HepG2 (cell line): ENCODE results near the gene SSH3. TPM values are rescaled to one million over a fixed set of nuclear protein-coding genes. Genes with fewer than 3 reads are reported as not detected.

Experiments used
- ATAC-seq: fragments of 200-7000 bp; cut with Tn5 transposase; 3 replicates; pipeline ENCODE4 v1.9.1; 2020; ENCODE audit warnings: mild to moderate bottlenecking, moderate library complexity
- BruUV-seq: library from RNA; stranded (reverse); fragments of 400-500 nt; replicated peaks from 2 replicates; lab custom pipeline; 2021; lab: Mats Ljungman, UMichigan
- CTCF ChIA-PET: fragments of 300-600 bp; formaldehyde crosslinking; extraction: SDS; loops from one replicate; lab custom pipeline; 2021; ENCODE audit warnings: low total read pairs, inconsistent platforms, low intra/inter-chr PET ratio; lab: Yijun Ruan, JAX
- POLR2A ChIA-PET: fragments of 350-600 bp; sonication (Branson Sonifier 250); formaldehyde crosslinking; loops from one replicate; lab custom pipeline; 2020; ENCODE audit warnings: antibody characterized with exemption, inconsistent platforms; lab: Yijun Ruan, JAX
- DNase-seq: peaks from one replicate; pipeline ENCODE4 v3.0.0-alpha.2; 2015; ENCODE audit warnings: low spot score
- FAIRE-seq: peaks from 3 replicates; lab custom pipeline; 2011; peaks lifted over from hg19 to GRCh38; lab: Jason Lieb, UNC
- H2AFZ ChIP-seq: one replicate; pipeline ENCODE4 v1.6.1; 2011; ENCODE audit warnings: low read length, inconsistent platforms
- H3K27ac ChIP-seq: fragments of 300-600 bp; 3 replicates; pipeline ENCODE4 v1.8.0; 2011; ENCODE audit warnings: mixed run types, mild to moderate bottlenecking, mixed read lengths, low read length, inconsistent platforms; ENCODE audit not compliant: insufficient read depth; ENCODE audit errors: extremely low read length
- H3K27me3 ChIP-seq, 2 experiments: fragments of 200-600 bp in 1 of 2; 2 replicates in 1 of 2; 3 replicates in 1 of 2; pipeline versions ENCODE4 v1.6.0 to v1.8.0; 2011; ENCODE audit warnings: low read length in 2 of 2, mild to moderate bottlenecking in 2 of 2, moderate library complexity in 2 of 2, inconsistent platforms in 1 of 2; ENCODE audit not compliant: insufficient read depth in 2 of 2, control insufficient read depth in 1 of 2
- H3K36me3 ChIP-seq, 2 experiments: fragments of 200-600 bp in 1 of 2; replicated peaks in 1 of 2; 2 replicates in 1 of 2; 3 replicates in 1 of 2; pipeline versions ENCODE4 v1.5.1 to v1.8.0; 2011; ENCODE audit warnings: low read length in 2 of 2, inconsistent platforms in 1 of 2; ENCODE audit not compliant: insufficient read depth in 2 of 2, control insufficient read depth in 1 of 2
- H3K4me1 ChIP-seq: 2 replicates; pipeline ENCODE4 v1.5.1; 2012; ENCODE audit warnings: low read length, inconsistent platforms; ENCODE audit not compliant: insufficient read depth
- H3K4me2 ChIP-seq: 2 replicates; pipeline ENCODE4 v1.6.0; 2011; ENCODE audit warnings: low read depth, low read length, inconsistent platforms
- H3K4me3 ChIP-seq, 3 experiments: fragments of 200-600 bp in 1 of 3; sonication (generic), shearing (Covaris generic) in 1 of 3; replicated peaks in 1 of 3; 2 replicates each; pipeline ENCODE4 v1.5.1; 2011 to 2016; ENCODE audit warnings: low read length in 3 of 3, inconsistent platforms in 2 of 3, low read depth in 2 of 3, mild to moderate bottlenecking in 2 of 3, control low read depth in 1 of 3, mixed read lengths in 1 of 3; ENCODE audit not compliant: insufficient read depth in 1 of 3
- H3K79me2 ChIP-seq: one replicate; pipeline ENCODE4 v1.6.1; 2011; ENCODE audit warnings: low read length, inconsistent platforms; ENCODE audit not compliant: insufficient read depth
- H3K9ac ChIP-seq: 2 replicates; pipeline ENCODE4 v1.6.0; 2011; ENCODE audit warnings: mild to moderate bottlenecking, low read depth, low read length, inconsistent platforms; ENCODE audit not compliant: insufficient read depth
- H3K9me3 ChIP-seq: 2 replicates; pipeline ENCODE4 v1.5.1; 2012; ENCODE audit warnings: mild to moderate bottlenecking, low read length
- H4K20me1 ChIP-seq: 2 replicates; pipeline ENCODE4 v1.6.0; 2011; ENCODE audit warnings: inconsistent platforms, mild to moderate bottlenecking, low read length, moderate library complexity; ENCODE audit not compliant: insufficient read depth
- CENPX ChIP-seq: sonication (generic); formaldehyde crosslinking; IDR thresholded peaks from 2 replicates; pipeline ENCODE4 v1.9.0; 2021; ENCODE audit warnings: mild to moderate bottlenecking, missing genetic modification reagents, moderate library complexity
- GPN1 ChIP-seq: sonication (generic); formaldehyde crosslinking; IDR thresholded peaks from 2 replicates; pipeline ENCODE4 v1.5.1; 2020; ENCODE audit warnings: missing genetic modification reagents, borderline replicate concordance
- HNF4A ChIP-seq: sonication (generic); formaldehyde crosslinking; IDR thresholded peaks from 2 replicates; pipeline ENCODE4 v1.4.0; 2020; ENCODE audit warnings: missing genetic modification reagents
- LCORL ChIP-seq, 2 experiments: fragments of 450-650 bp in 1 of 2; sonication (generic) in 1 of 2; formaldehyde crosslinking in 1 of 2; IDR thresholded peaks; 2 replicates each; pipeline versions ENCODE4 v1.5.0 to v1.6.1; 2017 to 2020; ENCODE audit warnings: antibody characterized with exemption in 1 of 2, missing genetic modification reagents in 1 of 2
- MNT ChIP-seq: fragments of 450-650 bp; IDR thresholded peaks from 2 replicates; pipeline ENCODE4 v1.6.1; 2016
- RXRA ChIP-seq: sonication (generic); formaldehyde crosslinking; IDR thresholded peaks from 2 replicates; pipeline ENCODE4 v1.5.1; 2020; ENCODE audit warnings: missing genetic modification reagents
- SRY ChIP-seq: sonication (generic); formaldehyde crosslinking; IDR thresholded peaks from 2 replicates; pipeline ENCODE4 v1.8.0; 2022; ENCODE audit warnings: mild to moderate bottlenecking, missing genetic modification reagents
- ZFAT ChIP-seq: sonication (generic); formaldehyde crosslinking; conservative IDR thresholded peaks from 2 replicates; pipeline ENCODE4 v1.8.1; 2023; ENCODE audit warnings: missing genetic modification reagents, inconsistent platforms
- ZFYVE20 ChIP-seq: sonication (generic); formaldehyde crosslinking; IDR thresholded peaks from 2 replicates; pipeline ENCODE4 v1.8.0; 2023; ENCODE audit warnings: low read depth, mild to moderate bottlenecking, moderate library complexity, missing genetic modification reagents, borderline replicate concordance
- ZNF234 ChIP-seq: sonication (generic); formaldehyde crosslinking; conservative IDR thresholded peaks from 2 replicates; pipeline ENCODE4 v1.5.1; 2020; ENCODE audit warnings: mild to moderate bottlenecking, missing genetic modification reagents
- ZSCAN9 ChIP-seq: IDR thresholded peaks from 2 replicates; pipeline ENCODE4 v1.6.1; 2016; ENCODE audit warnings: borderline replicate concordance
- WGBS: methylation state at CpG from one replicate; pipeline ENCODE4 v1.1.6; 2017; ENCODE audit warnings: low lambda C conversion rate; 5-methylcytosine and 5-hydroxymethylcytosine counted together
- in situ Hi-C: cut with HindIII; loops from 2 replicates; pipeline ENCODE4 v1.10.0; 2017; ENCODE audit warnings: low pct_unique_long_range_greater_than_20kb; ENCODE audit not compliant: extremely low pct_ligation_motif_present
- intact Hi-C: fragments of 100-400 bp; cut with micrococcal nuclease; formaldehyde crosslinking; loops from one replicate; pipeline ENCODE4 v1.10.0; 2022; ENCODE audit not compliant: unreplicated experiment
- polyA plus RNA-seq, 8 experiments: library from polyadenylated mRNA; depleted of rRNA in 3 of 8; stranded (reverse) in 7 of 8; unstranded in 1 of 8; fragments of >200 nt; fragmentation: Illumina TruSeq in 4 of 8; extraction: Trizol in 4 of 8; gene quantifications; 2 replicates each; pipeline versions ENCODE4 v1.2.1 to v1.2.3, GENCODE V29; 2011 to 2016; ENCODE audit warnings: low read depth in 4 of 8, missing spikeins in 1 of 8, mixed read lengths in 1 of 8; ENCODE audit not compliant: insufficient read depth in 1 of 8
- total RNA-seq, 5 experiments: library from RNA; depleted of rRNA; stranded (reverse); fragments of >200 nt; fragmentation: Illumina TruSeq; extraction: Trizol; gene quantifications; 2 replicates each; pipeline ENCODE4 v1.2.3, GENCODE V29; 2016; ENCODE audit warnings: low read depth in 1 of 5
- TF ChIP-seq, protein P1 (sequence below): IDR thresholded peaks from 2 replicates; pipeline ENCODE4 v1.6.1; 2018; ENCODE audit warnings: missing genetic modification reagents

Gene SSH3
- total and polyA plus RNA-seq, 2 of the 13 experiments (the other 11 are each of a cell fraction or from before 2014, with no cell fraction given): 12.4 to 18.8 TPM

GRCh38 chr11:67262731-67263675, 40.3 kb upstream of the SSH3 start (continued):
- TF ChIP-seq, protein P1, sequence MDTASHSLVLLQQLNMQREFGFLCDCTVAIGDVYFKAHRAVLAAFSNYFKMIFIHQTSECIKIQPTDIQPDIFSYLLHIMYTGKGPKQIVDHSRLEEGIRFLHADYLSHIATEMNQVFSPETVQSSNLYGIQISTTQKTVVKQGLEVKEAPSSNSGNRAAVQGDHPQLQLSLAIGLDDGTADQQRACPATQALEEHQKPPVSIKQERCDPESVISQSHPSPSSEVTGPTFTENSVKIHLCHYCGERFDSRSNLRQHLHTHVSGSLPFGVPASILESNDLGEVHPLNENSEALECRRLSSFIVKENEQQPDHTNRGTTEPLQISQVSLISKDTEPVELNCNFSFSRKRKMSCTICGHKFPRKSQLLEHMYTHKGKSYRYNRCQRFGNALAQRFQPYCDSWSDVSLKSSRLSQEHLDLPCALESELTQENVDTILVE (CRISPR knock-in tag): peak; percentile 28; the same call in 1 of the 2 replicates
- TF ChIP-seq GPN1 (CRISPR knock-in tag) (no peak), SRY (CRISPR knock-in tag) (no peak), ZFAT (CRISPR knock-in tag) (no peak), MNT (no peak)

DNA sequence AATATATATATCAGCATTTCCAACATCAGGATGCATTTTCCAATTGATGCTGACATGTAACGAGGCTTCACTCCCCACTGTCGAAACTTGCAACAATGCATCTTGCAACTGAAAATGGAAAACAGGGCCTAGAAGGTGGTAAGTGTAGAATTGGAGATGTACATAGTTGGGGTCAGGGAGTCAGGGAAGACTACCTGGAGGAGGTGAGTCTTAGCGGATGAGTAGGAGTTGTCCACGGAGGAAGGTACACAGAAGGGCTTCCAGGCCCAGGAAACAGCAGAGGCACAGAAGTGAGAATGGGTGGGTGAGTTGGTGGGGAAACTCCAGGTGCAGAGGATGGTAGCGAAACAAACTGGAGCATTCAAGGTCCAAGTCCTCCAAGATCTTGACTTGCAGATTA, 39.1 kb upstream of the SSH3 start:
- H2AFZ ChIP-seq: no peak overlapping the region
- TF ChIP-seq HNF4A (CRISPR knock-in tag) (no peak), RXRA (CRISPR knock-in tag) (no peak), ZNF234 (no peak), LCORL (IDR thresholded peaks at IDR 0.05) (no peak), LCORL (CRISPR knock-in tag; IDR thresholded peaks at IDR 0.05) (no peak), CENPX (CRISPR knock-in tag) (no peak), ZSCAN9 (CRISPR knock-in tag) (no peak), ZFYVE20 (CRISPR knock-in tag) (no peak)
- TF ChIP-seq, all 625 proteins: peak for 0
- in situ Hi-C loops (loop anchor here (5.0 kb wide), 2 partner anchors 53 to 118 kb away; no protein-coding TSS in a partner anchor), intact Hi-C loops (loop anchor here (5.0 kb wide), 1 partner anchor 38 kb away; the partner anchor contains the start of gene SSH3)
- H3K4me2 ChIP-seq: no peak overlapping the region
- CTCF ChIA-PET: interaction anchor here (3.1 kb wide), 1 partner anchor 53 kb away, joined by 31 read pairs; no protein-coding TSS in a partner anchor
- peaks cover 24% of the 10 kb centered on the region for H3K79me2 ChIP-seq
- H3K27me3 ChIP-seq: no peaks in the 10 kb centered on the region
- FAIRE-seq (no peak), DNase-seq (no peak), ATAC-seq (no peak)
- H3K4me3 ChIP-seq: no peak overlapping the region
- no TSS peak for BruUV-seq
- no peaks in the 10 kb centered on the region for H3K9me3 ChIP-seq
- H3K36me3 ChIP-seq: peaks cover under 1 to 17% of the 10 kb centered on the region in 2 experiments; a peak in 3 of 5 replicates
- H4K20me1 ChIP-seq: peaks cover 2% of the 10 kb centered on the region
- 63% methylated on average over 5 of the region's 5 CpGs for WGBS
- no peak overlapping the region for H3K27ac ChIP-seq
- peaks cover 73% of the 10 kb centered on the region for H3K4me1 ChIP-seq
- POLR2A ChIA-PET: interaction anchor here (1.1 kb wide), 2 partner anchors 23 to 53 kb away, joined by 3 to 4 read pairs; no protein-coding TSS in a partner anchor
- H3K9ac ChIP-seq: no peak overlapping the region
